Astrocyte of the hippocampus (primary cell): ENCODE results near the gene IFIT1.
"Not testable (repeated sequence)": the region's sequence is repeated elsewhere in the genome, so short reads cannot be mapped to it uniquely, and the experiment has no call there.

ENCODE experiments used
- DNase-seq: peaks from one replicate; pipeline ENCODE4 v3.0.0; 2011; ENCODE audit warnings: low read depth, low spot score

Gene IFIT1

GRCh38 chr10:89431977-89432376, 39.6 kb downstream of the IFIT1 start:
- DNase-seq, result peak; percentile 86

- peak; percentile 40 for DNase-seq
These were observed 46.1 kb downstream of the IFIT1 start for GRCh38 chr10:89438525-89438924.

GRCh38 chr10:89440226-89441009, 48.0 kb downstream of the IFIT1 start:
- no peak for DNase-seq

- no peak for DNase-seq
These were observed 49.9 kb downstream of the IFIT1 start for GRCh38 chr10:89442289-89442688.

- not testable (repeated sequence) for DNase-seq
These were observed 52.4 kb downstream of the IFIT1 start for GRCh38 chr10:89444819-89445218.

- no peak for DNase-seq
These were observed 58.5 kb downstream of the IFIT1 start for GRCh38 chr10:89450901-89451300.

- no peak for DNase-seq
These were observed 59.8 kb downstream of the IFIT1 start for GRCh38 chr10:89452193-89452592.

- no peak for DNase-seq
These were observed 62.3 kb downstream of the IFIT1 start for GRCh38 chr10:89454561-89455347.
